ENCODE measurements around the gene CDH19.
"Not testable (repeated sequence)": the region's sequence is repeated elsewhere in the genome, so short reads cannot be mapped to it uniquely, and the experiment has no call there.

The CDH19 gene

GRCh38 chr18:66564236-66564635 is 39.7 kb downstream of the CDH19 start:
- FAIRE-seq = no peak

DNA sequence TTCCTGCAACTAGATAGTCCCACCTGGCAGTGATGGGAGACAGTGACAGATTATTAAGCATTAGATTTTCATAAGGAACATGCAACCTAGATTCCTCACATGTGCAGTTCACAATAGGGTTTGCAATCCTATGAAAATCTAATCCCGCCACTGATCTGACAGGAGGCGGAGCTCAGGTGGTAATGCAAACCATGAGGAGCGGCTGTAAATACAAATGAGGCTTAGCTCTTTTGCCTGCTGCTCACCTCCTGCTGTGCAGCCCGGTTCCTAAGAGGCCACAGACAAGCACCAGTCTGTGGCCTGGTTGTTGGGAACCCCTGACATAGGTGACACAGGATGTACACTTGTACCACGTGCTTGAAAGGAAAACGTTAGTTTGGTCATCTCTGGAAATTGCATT is 41.6 kb downstream of the CDH19 start:
- no peak for FAIRE-seq

GRCh38 chr18:66560094-66560493 is 43.8 kb downstream of the CDH19 start:
- peak; percentile 80 for FAIRE-seq

DNA sequence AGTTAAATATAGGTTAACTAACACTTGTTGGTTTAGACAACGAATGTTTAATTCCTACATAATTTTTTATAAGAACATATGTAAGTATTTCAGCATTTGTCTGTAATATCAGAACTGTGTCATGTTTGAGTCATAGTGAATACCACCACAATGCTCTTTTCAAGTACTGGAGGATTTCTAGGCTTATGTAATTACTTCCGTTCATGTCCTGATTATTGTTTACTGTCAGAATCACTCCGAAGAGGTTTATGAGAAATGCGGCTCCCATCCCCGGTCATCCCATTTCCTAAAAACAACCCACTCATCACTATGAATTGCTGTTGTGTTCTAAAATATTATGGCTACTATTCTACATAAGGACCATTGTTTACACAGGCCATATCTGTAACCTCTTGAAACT is 45.1 kb downstream of the CDH19 start:
- FAIRE-seq = no peak

DNA sequence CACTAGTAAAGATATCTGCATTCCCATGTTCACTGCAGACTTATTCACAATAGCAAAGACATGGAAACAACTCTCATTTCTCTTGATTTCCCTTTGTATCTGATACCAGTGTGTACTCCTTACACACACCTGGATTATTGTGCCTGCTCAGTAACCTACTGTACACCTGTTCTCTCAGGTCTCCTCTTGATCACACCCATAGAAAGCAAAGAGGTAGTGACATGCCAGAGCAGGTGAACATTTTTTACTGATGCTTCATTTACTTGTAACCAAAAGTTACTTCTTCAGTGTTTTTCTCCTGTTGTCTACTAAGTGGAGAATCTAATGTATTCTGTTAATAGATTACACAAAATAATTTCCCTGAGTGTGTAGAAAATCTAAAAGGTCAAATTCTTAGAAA is 46.8 kb downstream of the CDH19 start:
- FAIRE-seq = no peak

GRCh38 chr18:66555585-66555984 is 48.3 kb downstream of the CDH19 start:
- no peak for FAIRE-seq

DNA sequence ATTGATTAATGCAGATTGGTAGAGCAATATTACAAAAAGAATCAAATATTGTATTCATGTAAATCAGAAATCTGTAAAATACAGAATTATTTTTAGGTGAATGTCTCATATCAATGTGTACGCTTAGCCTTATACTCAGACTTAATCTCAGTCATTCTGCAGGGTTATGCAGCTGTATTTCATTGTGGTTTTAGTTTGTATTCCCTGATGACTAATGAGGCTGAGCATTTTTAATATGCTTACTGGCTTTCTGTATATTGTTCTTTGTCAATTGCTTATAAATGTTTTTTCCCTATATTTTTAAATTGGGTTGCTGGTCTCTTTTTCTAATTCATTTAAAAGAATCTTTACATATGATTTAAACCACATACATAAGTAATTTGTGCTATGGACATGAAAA is 50.1 kb downstream of the CDH19 start:
- no peak for FAIRE-seq

DNA sequence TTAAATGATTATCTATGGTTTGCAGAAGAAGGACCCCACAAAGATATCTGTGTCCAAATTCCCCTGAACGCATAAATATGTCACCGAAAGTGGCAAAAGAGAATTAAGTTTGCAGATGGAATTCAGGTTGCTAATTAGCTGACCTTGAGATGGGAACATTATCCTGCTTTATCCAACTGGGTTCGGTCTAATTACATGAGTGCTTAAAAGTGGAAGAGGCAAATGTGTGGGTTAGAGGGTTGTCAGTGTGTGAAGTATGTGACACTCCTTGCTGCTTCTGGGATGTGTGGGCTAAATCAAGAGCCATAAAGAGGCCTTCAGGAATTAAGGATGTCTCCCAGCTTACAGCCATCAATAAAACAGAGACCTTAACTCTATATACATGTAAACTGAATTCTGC is 53.5 kb downstream of the CDH19 start:
- no peak for FAIRE-seq

- no peak for FAIRE-seq
Measured at GRCh38 chr18:66548747-66549146, 55.1 kb downstream of the CDH19 start.

DNA sequence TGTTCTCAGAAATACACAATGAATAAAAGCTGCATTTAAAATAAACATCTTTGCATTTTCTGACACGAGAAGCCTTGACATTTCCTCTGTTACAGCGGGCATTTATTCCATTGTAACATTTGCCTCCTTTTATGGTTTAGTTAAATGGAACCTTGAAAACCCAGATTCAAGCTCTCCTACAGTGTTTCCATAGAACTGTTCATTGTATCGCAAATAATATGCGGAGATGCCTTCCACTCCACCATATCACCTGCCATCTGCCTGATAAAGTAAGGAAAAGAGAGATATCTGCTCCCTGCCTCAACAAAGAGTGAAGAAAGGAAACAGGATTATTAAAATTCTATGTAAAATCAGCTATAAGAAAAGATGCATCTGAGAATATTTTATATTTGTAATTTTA is 69.8 kb downstream of the CDH19 start:
- FAIRE-seq = no peak

DNA sequence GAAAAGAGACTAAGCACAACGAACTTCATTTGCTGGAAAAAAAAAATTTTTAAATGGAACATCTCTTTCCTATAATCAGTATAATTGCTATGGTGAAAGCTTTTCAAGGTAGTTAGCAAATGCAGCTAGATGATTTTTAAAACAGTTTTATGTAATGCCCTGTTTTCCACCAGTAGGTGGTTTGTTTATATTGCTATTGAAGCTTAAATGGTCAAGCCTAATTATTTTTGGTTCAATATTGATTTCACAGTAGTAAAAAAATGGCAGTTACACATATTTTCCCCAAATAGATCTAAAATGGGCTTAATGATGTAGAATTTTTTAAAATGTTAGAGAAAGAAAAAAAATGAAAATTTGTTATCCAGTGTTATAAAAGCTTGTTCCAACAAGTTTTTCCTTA is 70.2 kb downstream of the CDH19 start:
- FAIRE-seq = no peak

DNA sequence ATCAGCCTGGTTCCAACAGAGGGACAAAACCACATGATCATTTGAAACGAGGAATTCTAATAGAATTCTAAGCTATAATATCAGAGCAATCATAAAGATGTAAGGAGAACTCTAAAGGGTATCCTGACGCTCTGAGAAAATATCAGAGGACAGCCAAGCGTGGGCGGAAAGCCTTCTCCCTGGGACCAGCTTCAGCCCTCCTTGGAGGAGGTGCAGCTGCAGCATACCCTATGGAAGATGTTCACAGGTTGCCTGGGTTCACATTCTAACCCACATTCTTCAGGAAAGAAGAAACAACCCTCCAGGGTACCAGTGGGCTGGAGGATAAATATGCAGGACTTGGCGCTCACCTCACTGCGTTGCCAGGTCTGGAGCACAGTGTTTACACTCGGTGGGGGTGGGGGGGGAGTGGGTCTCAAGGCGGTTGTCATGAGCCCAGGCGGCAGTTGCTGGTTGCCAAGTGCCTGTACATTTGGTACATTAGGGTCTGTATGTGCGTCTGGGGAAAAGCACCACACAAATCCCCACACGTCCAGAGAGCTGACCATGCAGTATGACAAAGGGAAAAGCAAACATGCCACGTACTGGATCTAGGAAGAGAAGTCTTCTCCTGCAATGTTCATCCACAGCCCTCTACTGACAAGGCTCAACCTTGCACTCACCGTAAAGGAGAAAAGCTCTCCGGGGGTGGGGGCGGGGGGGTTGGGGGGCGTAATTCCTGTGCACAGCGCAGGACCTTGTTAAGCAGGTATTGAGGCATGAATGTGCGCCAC is 80.5 kb downstream of the CDH19 start:
- no peak for FAIRE-seq

DNA sequence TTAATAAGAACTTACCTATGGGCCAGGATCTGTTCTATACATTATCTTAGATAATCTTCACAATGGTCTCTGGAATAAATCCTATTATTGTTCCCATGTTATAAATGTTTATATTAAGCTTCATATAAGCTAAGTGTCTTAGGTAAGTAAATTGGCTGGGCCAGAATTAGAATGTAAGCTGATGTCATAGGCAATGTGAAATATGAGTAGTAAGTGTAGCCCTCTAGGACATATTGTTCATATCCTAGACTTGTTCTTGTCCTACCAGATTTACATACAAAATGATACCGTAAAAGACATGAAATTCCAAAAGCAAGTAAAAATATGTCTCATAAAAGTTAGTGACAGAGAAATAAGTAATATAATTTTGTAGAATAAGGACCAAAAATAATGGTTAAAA is 89.9 kb downstream of the CDH19 start:
- FAIRE-seq = no peak

DNA sequence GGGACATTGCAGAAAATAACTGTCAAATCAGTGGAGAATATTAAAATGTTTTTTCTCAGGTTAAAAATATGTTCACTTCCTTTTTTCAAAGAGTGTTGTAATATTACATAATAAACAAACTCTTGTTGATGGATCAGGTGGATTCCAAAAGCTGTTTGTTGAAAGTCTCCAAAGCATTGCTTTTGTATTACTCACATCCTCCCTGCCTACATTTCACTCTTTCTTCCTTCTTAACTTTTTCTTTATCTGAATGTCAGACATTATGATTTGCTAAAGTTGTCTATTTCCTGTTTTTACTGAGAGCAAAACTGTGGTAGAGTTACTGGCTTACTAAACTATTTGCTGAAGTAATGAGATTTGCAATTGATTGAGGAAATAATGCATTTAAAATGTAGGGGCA is 92.1 kb downstream of the CDH19 start:
- FAIRE-seq = no peak

- no peak for FAIRE-seq
Measured at GRCh38 chr18:66511289-66511688, 92.6 kb downstream of the CDH19 start.

DNA sequence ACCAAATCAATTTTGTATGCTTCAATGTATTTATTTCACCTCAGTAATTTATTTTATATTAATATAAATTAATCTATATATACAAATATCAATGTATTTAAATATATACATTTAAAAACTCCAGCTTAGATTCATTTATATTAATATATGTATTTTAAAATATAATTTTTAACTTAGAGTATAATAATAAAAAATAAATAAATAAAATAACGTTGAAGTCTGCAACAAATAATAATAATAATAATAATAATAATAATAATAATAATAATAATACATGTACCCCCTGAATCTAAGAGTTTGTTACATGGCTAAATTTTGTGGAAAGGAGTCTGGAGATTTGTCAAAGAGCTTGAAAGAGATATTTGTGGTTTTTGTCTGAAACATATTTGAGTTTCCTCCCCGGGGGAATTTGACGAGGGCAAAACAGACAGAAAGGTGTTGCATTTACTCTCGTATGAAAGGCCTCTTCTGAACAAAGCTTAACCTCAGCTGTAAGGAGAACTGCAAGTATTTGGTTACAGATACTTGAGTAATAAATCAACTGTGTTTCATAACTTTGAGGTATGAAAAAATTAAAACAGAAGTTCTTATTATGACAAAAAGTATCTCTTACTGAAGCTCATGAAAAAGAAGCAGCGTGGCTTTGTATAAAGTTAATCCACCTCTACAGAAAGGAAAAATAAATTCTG is 93.4 kb downstream of the CDH19 start:
- FAIRE-seq = peak; percentile 94

DNA sequence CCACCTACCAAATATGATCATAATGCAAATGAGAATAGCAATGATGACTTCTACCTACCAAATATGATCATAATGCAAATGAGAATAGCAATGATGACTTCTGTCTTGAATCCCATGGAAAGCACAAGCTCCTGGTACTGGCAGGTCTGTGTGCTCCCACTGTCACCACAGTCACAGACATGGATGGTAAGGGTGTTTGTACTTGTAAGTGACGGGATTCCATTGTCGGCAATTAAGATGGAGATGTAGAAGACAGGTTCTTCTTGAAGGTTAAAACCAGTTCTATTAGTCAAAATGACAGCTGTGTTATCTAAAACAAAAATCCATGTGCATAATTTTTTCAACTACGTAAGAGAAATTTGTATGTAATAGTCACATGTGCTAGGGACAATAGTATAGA is 95.0 kb downstream of the CDH19 start:
- no peak for FAIRE-seq

GRCh38 chr18:66506178-66506577 is 97.7 kb downstream of the CDH19 start:
- FAIRE-seq = no peak

- no peak for FAIRE-seq
Measured at GRCh38 chr18:66497351-66497750, 106.5 kb downstream of the CDH19 start.

GRCh38 chr18:66495844-66496243 is 108.0 kb downstream of the CDH19 start:
- peak; percentile 74 for FAIRE-seq

- FAIRE-seq = no peak
Measured at GRCh38 chr18:66473882-66474281, 130.0 kb downstream of the CDH19 start.

DNA sequence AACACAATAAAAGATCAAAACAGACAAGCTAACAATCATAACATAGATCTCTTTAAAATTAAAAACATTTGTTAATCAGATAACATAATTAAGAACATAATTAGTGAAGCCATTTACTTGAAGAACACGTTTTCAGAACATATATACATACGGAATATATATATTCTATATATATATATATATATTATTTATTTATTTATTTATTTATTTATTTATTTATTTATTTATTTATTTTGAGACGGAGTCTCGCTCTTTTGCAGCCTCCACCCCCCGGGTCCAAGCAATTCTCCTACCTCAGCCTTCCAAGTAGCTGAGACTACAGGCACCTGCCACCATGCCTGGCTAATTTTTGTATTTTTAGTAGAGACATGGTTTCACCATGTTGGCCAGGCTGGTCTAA is 137.7 kb downstream of the CDH19 start:
- FAIRE-seq = not testable (repeated sequence)

DNA sequence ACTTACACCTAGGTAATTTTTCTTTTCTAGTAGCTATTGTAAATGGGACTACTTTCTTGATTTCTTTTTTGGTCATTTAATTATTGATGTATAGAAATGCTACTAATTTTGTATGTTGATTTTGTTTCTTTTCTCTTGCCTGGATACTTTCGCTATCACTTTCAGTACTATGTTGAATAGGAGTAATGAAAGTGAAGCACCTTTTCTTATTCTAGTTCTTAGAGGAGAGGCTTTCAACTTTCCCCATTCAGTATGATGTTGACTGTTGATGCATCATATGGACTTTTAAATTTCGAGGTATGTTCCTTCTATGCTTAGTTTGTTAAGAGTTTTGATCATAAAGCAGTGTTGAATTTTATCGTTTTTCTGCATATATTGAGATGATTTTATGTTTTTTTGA is 142.5 kb downstream of the CDH19 start:
- FAIRE-seq = peak; percentile 68

GRCh38 chr18:66457245-66457644 is 146.6 kb downstream of the CDH19 start:
- FAIRE-seq = no peak

All from A204.1 (cell line).